ENCODE data around the gene SPEM3.
A peak's percentile ranks its signal among the peaks of the same experiment; 100 is the strongest.

GRCh38 chr17:7478276-7479212 is 49.9 kb downstream of the SPEM3 start:
- TF ChIP-seq, protein P1, sequence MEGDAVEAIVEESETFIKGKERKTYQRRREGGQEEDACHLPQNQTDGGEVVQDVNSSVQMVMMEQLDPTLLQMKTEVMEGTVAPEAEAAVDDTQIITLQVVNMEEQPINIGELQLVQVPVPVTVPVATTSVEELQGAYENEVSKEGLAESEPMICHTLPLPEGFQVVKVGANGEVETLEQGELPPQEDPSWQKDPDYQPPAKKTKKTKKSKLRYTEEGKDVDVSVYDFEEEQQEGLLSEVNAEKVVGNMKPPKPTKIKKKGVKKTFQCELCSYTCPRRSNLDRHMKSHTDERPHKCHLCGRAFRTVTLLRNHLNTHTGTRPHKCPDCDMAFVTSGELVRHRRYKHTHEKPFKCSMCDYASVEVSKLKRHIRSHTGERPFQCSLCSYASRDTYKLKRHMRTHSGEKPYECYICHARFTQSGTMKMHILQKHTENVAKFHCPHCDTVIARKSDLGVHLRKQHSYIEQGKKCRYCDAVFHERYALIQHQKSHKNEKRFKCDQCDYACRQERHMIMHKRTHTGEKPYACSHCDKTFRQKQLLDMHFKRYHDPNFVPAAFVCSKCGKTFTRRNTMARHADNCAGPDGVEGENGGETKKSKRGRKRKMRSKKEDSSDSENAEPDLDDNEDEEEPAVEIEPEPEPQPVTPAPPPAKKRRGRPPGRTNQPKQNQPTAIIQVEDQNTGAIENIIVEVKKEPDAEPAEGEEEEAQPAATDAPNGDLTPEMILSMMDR (IDR thresholded peaks at IDR 0.05) = no peak
- peak in 1 of 2 donors; percentile 59 for TF ChIP-seq POLR2AphosphoS5 (IDR thresholded peaks at IDR 0.05; ENCODE audit: insufficient read depth in 1 of 2, low read depth in 1 of 2)

Measured in vagina (tissue), 2 donors.